Calu3 (cell line): Measurements from ENCODE around the gene ARPC4. TPM values are rescaled to one million over a fixed set of nuclear protein-coding genes. Genes with fewer than 3 reads are reported as not detected.

ENCODE experiments used
- BruUV-seq: library from RNA; stranded (reverse); fragments of 400-500 nt; replicated peaks from 2 replicates; lab custom pipeline; 2021; lab: Mats Ljungman, UMichigan
- CTCF ChIA-PET: fragments of 300-600 bp; sonication (Branson Sonifier 250); formaldehyde crosslinking; loops from one replicate; lab custom pipeline; 2022; ENCODE audit warnings: antibody characterized with exemption; lab: Charles Lee
- DNase-seq: peaks from one replicate; pipeline ENCODE4 v3.0.0; 2022
- H3K27ac Mint-ChIP-seq: one replicate; pipeline ENCODE4 v1.8.0; 2022; ENCODE audit warnings: mixed read lengths; ENCODE audit not compliant: unreplicated experiment
- H3K27me3 Mint-ChIP-seq: one replicate; pipeline ENCODE4 v1.8.0; 2022; ENCODE audit warnings: mixed read lengths; ENCODE audit not compliant: unreplicated experiment
- H3K36me3 Mint-ChIP-seq: one replicate; pipeline ENCODE4 v1.8.0; 2022; ENCODE audit warnings: mild to moderate bottlenecking, moderate library complexity, mixed read lengths; ENCODE audit not compliant: insufficient read depth, unreplicated experiment
- H3K4me1 Mint-ChIP-seq: one replicate; pipeline ENCODE4 v1.8.0; 2022; ENCODE audit warnings: mild to moderate bottlenecking, low read depth, mixed read lengths; ENCODE audit not compliant: unreplicated experiment
- H3K4me3 Mint-ChIP-seq: one replicate; pipeline ENCODE4 v1.8.0; 2022; ENCODE audit warnings: mild to moderate bottlenecking, low read depth, moderate library complexity, mixed read lengths; ENCODE audit not compliant: unreplicated experiment
- H3K9me3 Mint-ChIP-seq: one replicate; pipeline ENCODE4 v1.8.0; 2022; ENCODE audit warnings: low read depth, mixed read lengths; ENCODE audit not compliant: unreplicated experiment
- intact Hi-C: fragments of 100-400 bp; cut with micrococcal nuclease; formaldehyde crosslinking; loops from one replicate; pipeline ENCODE4 v1.10.0; 2022; ENCODE audit not compliant: unreplicated experiment
- total RNA-seq: library from RNA; stranded (reverse); gene quantifications from 2 replicates; pipeline ENCODE4 v1.2.3, GENCODE V29; 2022
- TF ChIP-seq, protein P1 (sequence below): fragments of 200-600 bp; IDR thresholded peaks from one replicate; pipeline ENCODE4 v1.8.0; 2022; ENCODE audit warnings: antibody characterized with exemption; ENCODE audit not compliant: unreplicated experiment

Gene ARPC4
- total RNA-seq, 1 experiment from 2014 or later: 141 TPM

GRCh38 chr3:9831253-9831652 lies 38.4 kb downstream of the ARPC4 start:
- no peak for DNase-seq
- Mint-ChIP-seq H3K36me3 (peaks cover 11% of the 10 kb centered on the region), H3K4me1 (no peaks in the 10 kb centered on the region), H3K9me3 (no peaks in the 10 kb centered on the region), H3K4me3 (no peak overlapping the region), H3K27ac (no peak overlapping the region), H3K27me3 (no peaks in the 10 kb centered on the region)
- TF ChIP-seq, protein P1, sequence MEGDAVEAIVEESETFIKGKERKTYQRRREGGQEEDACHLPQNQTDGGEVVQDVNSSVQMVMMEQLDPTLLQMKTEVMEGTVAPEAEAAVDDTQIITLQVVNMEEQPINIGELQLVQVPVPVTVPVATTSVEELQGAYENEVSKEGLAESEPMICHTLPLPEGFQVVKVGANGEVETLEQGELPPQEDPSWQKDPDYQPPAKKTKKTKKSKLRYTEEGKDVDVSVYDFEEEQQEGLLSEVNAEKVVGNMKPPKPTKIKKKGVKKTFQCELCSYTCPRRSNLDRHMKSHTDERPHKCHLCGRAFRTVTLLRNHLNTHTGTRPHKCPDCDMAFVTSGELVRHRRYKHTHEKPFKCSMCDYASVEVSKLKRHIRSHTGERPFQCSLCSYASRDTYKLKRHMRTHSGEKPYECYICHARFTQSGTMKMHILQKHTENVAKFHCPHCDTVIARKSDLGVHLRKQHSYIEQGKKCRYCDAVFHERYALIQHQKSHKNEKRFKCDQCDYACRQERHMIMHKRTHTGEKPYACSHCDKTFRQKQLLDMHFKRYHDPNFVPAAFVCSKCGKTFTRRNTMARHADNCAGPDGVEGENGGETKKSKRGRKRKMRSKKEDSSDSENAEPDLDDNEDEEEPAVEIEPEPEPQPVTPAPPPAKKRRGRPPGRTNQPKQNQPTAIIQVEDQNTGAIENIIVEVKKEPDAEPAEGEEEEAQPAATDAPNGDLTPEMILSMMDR: no peak
- CTCF ChIA-PET: interaction anchor here (0.6 kb wide), 1 partner anchor 69 kb away, joined by 3 read pairs; no protein-coding TSS in a partner anchor
- intact Hi-C loops: no loop called here
- no TSS peak for BruUV-seq

DNA sequence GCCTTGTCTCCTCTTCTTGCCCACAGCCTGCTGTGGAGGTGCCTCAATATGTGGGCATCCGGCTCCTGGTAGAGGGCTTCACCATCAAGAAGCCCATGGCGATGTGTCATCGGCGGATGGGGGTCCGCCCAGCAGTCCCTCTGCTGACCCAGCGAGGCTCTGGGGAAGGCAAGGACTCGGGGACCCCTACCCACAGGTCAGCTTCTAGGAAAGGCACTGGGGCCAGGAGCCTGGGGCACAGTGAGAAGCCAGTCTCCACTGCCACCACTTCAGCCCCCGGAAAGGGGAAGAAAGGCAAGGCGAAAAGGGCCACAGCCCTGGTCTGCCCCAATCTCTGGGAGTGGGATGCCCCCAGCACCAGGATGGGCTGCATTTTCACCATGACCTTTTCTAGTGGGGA lies 40.2 kb downstream of the ARPC4 start:
- TF ChIP-seq, protein P1: no peak
- Mint-ChIP-seq H3K4me1 (no peaks in the 10 kb centered on the region), H3K36me3 (peaks cover 11% of the 10 kb centered on the region), H3K4me3 (no peak overlapping the region), H3K27ac (no peak overlapping the region), H3K9me3 (no peaks in the 10 kb centered on the region), H3K27me3 (no peaks in the 10 kb centered on the region)
- intact Hi-C loops: no loop called here
- CTCF ChIA-PET: no interaction called here
- no TSS peak for BruUV-seq
- no peak for DNase-seq

DNA sequence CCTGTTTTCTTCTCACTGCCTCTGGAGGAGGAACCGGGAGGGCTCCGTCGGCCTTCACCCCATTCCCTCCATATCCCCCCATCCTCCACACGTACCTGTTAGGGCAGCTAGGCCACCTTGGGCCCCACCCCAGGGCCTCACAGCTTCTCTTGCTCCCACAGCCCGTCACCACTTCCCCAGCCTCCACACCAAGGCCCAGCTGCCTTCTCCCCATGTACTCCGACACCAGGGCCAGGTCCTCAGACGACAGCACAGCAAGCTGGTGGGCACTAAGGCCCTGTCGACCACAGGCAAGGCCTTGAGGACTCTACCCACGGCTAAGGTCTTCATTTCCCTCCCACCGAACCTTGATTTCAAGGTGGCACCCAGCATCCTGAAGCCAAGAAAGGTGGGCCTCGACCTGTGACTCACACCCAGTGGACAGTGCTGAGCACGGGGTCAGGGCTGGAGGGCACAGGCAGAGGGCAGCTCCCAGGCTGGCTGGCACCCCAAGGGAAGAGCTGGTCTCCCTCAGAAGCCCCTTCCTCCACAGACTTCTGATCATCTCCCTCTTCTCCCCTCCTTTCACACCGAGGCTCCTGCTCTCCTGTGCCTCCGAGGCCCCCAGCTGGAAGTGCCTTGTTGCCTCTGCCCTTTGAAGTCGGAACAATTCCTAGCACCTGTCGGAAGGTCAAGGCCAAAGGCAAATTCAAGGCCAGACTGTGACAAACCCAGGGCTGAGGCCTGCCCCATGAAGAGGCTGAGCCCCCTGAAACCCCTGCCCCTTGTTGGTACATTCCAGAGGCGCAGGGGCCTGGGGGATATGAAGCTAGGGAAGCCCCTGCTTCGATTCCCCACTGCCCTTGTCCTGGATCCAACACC lies 41.9 kb downstream of the ARPC4 start:
- no peak for DNase-seq
- H3K4me3 Mint-ChIP-seq: no peak overlapping the region
- no TSS peak for BruUV-seq
- no peaks in the 10 kb centered on the region for H3K27me3 Mint-ChIP-seq
- intact Hi-C loops: no loop called here
- peaks cover 14% of the 10 kb centered on the region for H3K36me3 Mint-ChIP-seq
- no peaks in the 10 kb centered on the region for H3K4me1 Mint-ChIP-seq
- H3K27ac Mint-ChIP-seq: no peak overlapping the region
- H3K9me3 Mint-ChIP-seq: no peaks in the 10 kb centered on the region
- TF ChIP-seq, protein P1: no peak
- CTCF ChIA-PET: no interaction called here

GRCh38 chr3:9837701-9838582 lies 45.1 kb downstream of the ARPC4 start:
- no peaks in the 10 kb centered on the region for H3K9me3 Mint-ChIP-seq
- CTCF ChIA-PET: interaction anchor here (0.6 kb wide), 1 partner anchor 10 kb away, joined by 5 read pairs; no protein-coding TSS in a partner anchor
- TF ChIP-seq, protein P1: no peak

More at GRCh38 chr3:9837701-9838582, 45.1 kb downstream of the ARPC4 start:
- H3K27ac Mint-ChIP-seq: no peak overlapping the region
- no peaks in the 10 kb centered on the region for H3K27me3 Mint-ChIP-seq
- no peak for DNase-seq
- H3K4me3 Mint-ChIP-seq: no peak overlapping the region
- H3K36me3 Mint-ChIP-seq: peaks cover 24% of the 10 kb centered on the region
- intact Hi-C loops: no loop called here
- no TSS peak for BruUV-seq
- peaks cover 10% of the 10 kb centered on the region for H3K4me1 Mint-ChIP-seq
